Measurements from ENCODE around the gene CP. TPM values are rescaled to one million over a fixed set of nuclear protein-coding genes. Genes with fewer than 3 reads are reported as not detected.

Gene CP
- total and polyA plus RNA-seq, 2 donors (not counting 1 experiment from before 2014, with no cell fraction given) = not detected

DNA sequence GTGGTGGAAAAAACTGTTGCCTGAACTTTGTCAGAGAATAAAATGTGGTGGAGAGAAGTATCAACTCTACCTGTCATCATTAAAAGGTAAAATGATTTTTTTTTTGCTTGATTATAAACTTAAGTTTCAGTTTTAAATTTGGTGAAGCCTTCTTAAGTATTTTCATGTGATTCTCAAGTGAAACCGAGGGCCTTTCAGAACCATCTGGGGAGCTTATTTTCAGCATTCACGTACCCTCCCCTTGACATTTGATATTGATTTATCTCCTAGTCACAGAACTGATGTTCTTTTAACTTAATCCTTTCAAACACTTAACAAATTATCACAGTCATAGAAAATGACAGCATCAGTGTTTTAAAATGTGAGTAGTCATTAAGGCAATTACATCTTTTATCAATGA is 53.7 kb downstream of the CP start:
- Histone ChIP-seq H3K4me2 (replicated peaks; ENCODE audit: low read depth, low read length, poor library complexity, severe bottlenecking) (no peak overlapping the region), H3K36me3 (replicated peaks in 1 of 2; ENCODE audit: control extremely low read depth in 1 of 2, control insufficient read depth in 1 of 2, extremely low read depth in 1 of 2, insufficient read depth in 2 of 2, low read length in 1 of 2) (peaks cover 22 to 87% of the 10 kb centered on the region in 2 experiments), H3K27me3 (replicated peaks in 1 of 4; ENCODE audit: control extremely low read depth in 1 of 4, control insufficient read depth in 3 of 4, insufficient read depth in 4 of 4, low read length in 3 of 4) (no peaks in the 10 kb centered on the region), H3K9me3 (ENCODE audit: control extremely low read depth in 1 of 3, control insufficient read depth in 2 of 3, insufficient read depth in 1 of 3, low read length in 2 of 3) (peaks cover 0 to 4% (median 0%) of the 10 kb centered on the region in 3 donors), H3K9ac (ENCODE audit: low read length) (no peak overlapping the region), H4K20me1 (ENCODE audit: control insufficient read depth, insufficient read depth, low read length, poor library complexity, severe bottlenecking) (no peaks in the 10 kb centered on the region), H3K4me3 (ENCODE audit: control extremely low read depth in 1 of 5, extremely low read depth in 1 of 5, insufficient read depth in 1 of 5, low read depth in 2 of 5, low read length in 4 of 5) (no peak overlapping the region), H3K79me2 (ENCODE audit: control insufficient read depth, insufficient read depth, low read length) (peaks cover 5% of the 10 kb centered on the region), H3K4me1 (ENCODE audit: control insufficient read depth in 2 of 2, insufficient read depth in 2 of 2, low read length in 2 of 2) (peaks cover 4% of the 10 kb centered on the region in 2 donors), H3K27ac (ENCODE audit: low read length in 2 of 2) (no peak overlapping the region), H2AFZ (ENCODE audit: insufficient read depth, low read depth, low read length, poor library complexity, severe bottlenecking) (no peak overlapping the region)
- ATAC-seq (ENCODE audit: low read depth) = no peak
- ChIA-PET CTCF (no interaction called here), POLR2A (no interaction called here)
- no peaks in the 10 kb centered on the region for H3K27me3 Mint-ChIP-seq
- H3K9me3 Mint-ChIP-seq (ENCODE audit: insufficient read depth) = no peaks in the 10 kb centered on the region
- no CpG with 5 or more reads among the region's 2 CpGs for WGBS (ENCODE audit: insufficient coverage)
- TF ChIP-seq CTCF (IDR thresholded peaks at IDR 0.05) = no peak
- no peak for TF ChIP-seq EZH2 (IDR thresholded peaks at IDR 0.05; ENCODE audit: borderline replicate concordance, insufficient read depth, low read depth, low read length, poor library complexity, severe bottlenecking)
- intact Hi-C loops (cut with micrococcal nuclease) = no loop called here
- H3K4me3 Mint-ChIP-seq = no peak overlapping the region
- no peak for DNase-seq
- no peak overlapping the region for H3K27ac Mint-ChIP-seq
- peaks cover 6% of the 10 kb centered on the region for H3K4me1 Mint-ChIP-seq

DNA sequence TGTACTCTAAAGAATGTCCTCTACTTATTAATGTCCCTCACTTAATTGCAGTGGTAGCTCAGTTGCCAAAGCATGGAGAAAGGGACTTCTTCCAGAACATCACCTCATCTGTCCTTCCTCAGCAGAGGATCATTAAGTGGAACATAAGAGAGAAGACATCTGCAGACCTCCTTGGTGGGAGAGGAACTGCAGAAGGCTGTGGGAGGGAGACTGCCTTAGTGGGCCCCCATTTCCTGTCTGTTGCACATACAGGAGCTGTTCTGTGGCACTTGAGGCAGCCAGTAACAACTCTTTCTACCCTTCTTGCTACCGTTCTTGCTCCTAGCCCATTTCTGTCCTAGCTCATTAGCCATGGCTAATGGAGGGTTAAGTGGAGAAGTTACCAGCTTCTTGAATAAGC is 58.6 kb downstream of the CP start:
- Mint-ChIP-seq H3K27ac (no peak overlapping the region), H3K9me3 (ENCODE audit: insufficient read depth) (no peaks in the 10 kb centered on the region), H3K27me3 (no peaks in the 10 kb centered on the region), H3K4me3 (no peak overlapping the region), H3K4me1 (peaks cover 9% of the 10 kb centered on the region)
- H3K36me3 ChIP-seq (replicated peaks in 1 of 2; ENCODE audit: control extremely low read depth in 1 of 2, control insufficient read depth in 1 of 2, extremely low read depth in 1 of 2, insufficient read depth in 2 of 2, low read length in 1 of 2) = peaks cover 6 to 81% of the 10 kb centered on the region in 2 experiments
- H3K79me2 ChIP-seq (ENCODE audit: control insufficient read depth, insufficient read depth, low read length) = peaks cover 5% of the 10 kb centered on the region
- H4K20me1 ChIP-seq (ENCODE audit: control insufficient read depth, insufficient read depth, low read length, poor library complexity, severe bottlenecking) = no peaks in the 10 kb centered on the region
- no peak for ATAC-seq (ENCODE audit: low read depth)
- no peak overlapping the region for H3K9ac ChIP-seq (ENCODE audit: low read length)
- H3K27me3 ChIP-seq (replicated peaks in 1 of 4; ENCODE audit: control extremely low read depth in 1 of 4, control insufficient read depth in 3 of 4, insufficient read depth in 4 of 4, low read length in 3 of 4) = no peaks in the 10 kb centered on the region
- H3K4me2 ChIP-seq (replicated peaks; ENCODE audit: low read depth, low read length, poor library complexity, severe bottlenecking) = no peak overlapping the region
- ChIA-PET POLR2A (interaction anchor here (0.5 kb wide), 1 partner anchor 136 kb away, joined by 3 read pairs; no protein-coding TSS in a partner anchor), CTCF (interaction anchor here (0.6 to 1.7 kb wide), 4 partner anchors 17 to 110 kb away, joined by 3 to 5 read pairs (median 4); no protein-coding TSS in a partner anchor)
- no CpG with 5 or more reads among the region's 1 CpG for WGBS (ENCODE audit: insufficient coverage)
- H3K9me3 ChIP-seq (ENCODE audit: control extremely low read depth in 1 of 3, control insufficient read depth in 2 of 3, insufficient read depth in 1 of 3, low read length in 2 of 3) = peaks cover 0 to 2% (median 0%) of the 10 kb centered on the region in 3 donors
- intact Hi-C loops (cut with micrococcal nuclease) = no loop called here
- H3K4me1 ChIP-seq (ENCODE audit: control insufficient read depth in 2 of 2, insufficient read depth in 2 of 2, low read length in 2 of 2) = peaks cover 4 to 5% of the 10 kb centered on the region in 2 donors
- H3K27ac ChIP-seq (ENCODE audit: low read length in 2 of 2) = no peak overlapping the region
- TF ChIP-seq EZH2 (IDR thresholded peaks at IDR 0.05; ENCODE audit: borderline replicate concordance, insufficient read depth, low read depth, low read length, poor library complexity, severe bottlenecking) = no peak
- TF ChIP-seq CTCF (IDR thresholded peaks at IDR 0.05) = no peak
- DNase-seq = no peak
- no peak overlapping the region for H3K4me3 ChIP-seq (ENCODE audit: control extremely low read depth in 1 of 5, extremely low read depth in 1 of 5, insufficient read depth in 1 of 5, low read depth in 2 of 5, low read length in 4 of 5)
- H2AFZ ChIP-seq (ENCODE audit: insufficient read depth, low read depth, low read length, poor library complexity, severe bottlenecking) = no peak overlapping the region

All from B cell (primary cell).